ENCODE measurements around the gene CAND2.
"Not testable (repeated sequence)": the region's sequence is repeated elsewhere in the genome, so short reads cannot be mapped to it uniquely, and the experiment has no call there.

Gene CAND2

GRCh38 chr3:12832350-12833221 lies 36.1 kb downstream of the CAND2 start:
- peak; percentile 26 for DNase-seq

- no peak for DNase-seq
These were observed 37.0 kb downstream of the CAND2 start for GRCh38 chr3:12833222-12834161.

GRCh38 chr3:12835052-12835665 lies 38.7 kb downstream of the CAND2 start:
- no peak for DNase-seq

- DNase-seq: no peak
These were observed 41.0 kb downstream of the CAND2 start for GRCh38 chr3:12837295-12837986.

- no peak for DNase-seq
These were observed 41.9 kb downstream of the CAND2 start for GRCh38 chr3:12838179-12838965.

GRCh38 chr3:12839156-12839946 lies 42.9 kb downstream of the CAND2 start:
- DNase-seq: peak; percentile 29

GRCh38 chr3:12840148-12840547 lies 43.7 kb downstream of the CAND2 start:
- DNase-seq: not testable (repeated sequence)

GRCh38 chr3:12840591-12841148 lies 44.2 kb downstream of the CAND2 start:
- DNase-seq: peak; percentile 25

GRCh38 chr3:12841149-12841969 lies 44.9 kb downstream of the CAND2 start, which contains the start of gene RPL32:
RPL32 (minus strand) TSS chr3:12841565; CDS start chr3:12840237, 1,328 bp downstream.
- DNase-seq: peak; percentile 97

- DNase-seq: no peak
These were observed 45.5 kb downstream of the CAND2 start for GRCh38 chr3:12841970-12842328.

- DNase-seq: no peak
These were observed 46.0 kb downstream of the CAND2 start for GRCh38 chr3:12842469-12842868.

- no peak for DNase-seq
These were observed 49.3 kb downstream of the CAND2 start for GRCh38 chr3:12845811-12846210.

- no peak for DNase-seq
These were observed 55.7 kb downstream of the CAND2 start for GRCh38 chr3:12852201-12852600.

- not testable (repeated sequence) for DNase-seq
These were observed 57.4 kb downstream of the CAND2 start for GRCh38 chr3:12853847-12854246.

GRCh38 chr3:12854565-12854964 lies 58.1 kb downstream of the CAND2 start:
- DNase-seq: no peak

GRCh38 chr3:12856626-12857025 lies 60.1 kb downstream of the CAND2 start:
- no peak for DNase-seq

GRCh38 chr3:12859840-12860239 lies 63.4 kb downstream of the CAND2 start:
- no peak for DNase-seq

GRCh38 chr3:12861611-12862010 lies 65.1 kb downstream of the CAND2 start:
- DNase-seq: no peak

- no peak for DNase-seq
These were observed 65.9 kb downstream of the CAND2 start for GRCh38 chr3:12862387-12862786.

- no peak for DNase-seq
These were observed 68.8 kb downstream of the CAND2 start for GRCh38 chr3:12865271-12865670.

All from hematopoietic multipotent progenitor cell treated with erythropoietin and hydrocortisone succinate and interleukin-3 and kit ligand, for 8 days (in vitro differentiated cells).